Transverse colon (tissue), 4 donors: ENCODE results near the gene PTPRA.

Experiments
- POLR2A ChIP-seq: fragments of 450-650 bp; IDR thresholded peaks from one replicate; pipeline ENCODE4 v1.6.1; 2016; ENCODE audit warnings: antibody characterized with exemption, mild to moderate bottlenecking, moderate library complexity
- POLR2AphosphoS5 ChIP-seq, 3 donors: sonication (generic); formaldehyde crosslinking; IDR thresholded peaks; one replicate each; pipeline ENCODE4 v1.6.1; 2016; ENCODE audit warnings: antibody characterized with exemption in 3 of 3
- TF ChIP-seq, protein P1 (sequence below), 5 experiments: fragments of 200-600 bp in 3 of 5; fragments of 450-650 bp in 2 of 5; sonication (generic) in 3 of 5; IDR thresholded peaks; 1 replicate in 2 of 5; 2 replicates in 3 of 5; pipeline ENCODE4 v1.5.1; 2016 to 2017; ENCODE audit warnings: antibody characterized with exemption in 5 of 5, inconsistent platforms in 3 of 5, mild to moderate bottlenecking in 2 of 5, moderate library complexity in 1 of 5

DNA sequence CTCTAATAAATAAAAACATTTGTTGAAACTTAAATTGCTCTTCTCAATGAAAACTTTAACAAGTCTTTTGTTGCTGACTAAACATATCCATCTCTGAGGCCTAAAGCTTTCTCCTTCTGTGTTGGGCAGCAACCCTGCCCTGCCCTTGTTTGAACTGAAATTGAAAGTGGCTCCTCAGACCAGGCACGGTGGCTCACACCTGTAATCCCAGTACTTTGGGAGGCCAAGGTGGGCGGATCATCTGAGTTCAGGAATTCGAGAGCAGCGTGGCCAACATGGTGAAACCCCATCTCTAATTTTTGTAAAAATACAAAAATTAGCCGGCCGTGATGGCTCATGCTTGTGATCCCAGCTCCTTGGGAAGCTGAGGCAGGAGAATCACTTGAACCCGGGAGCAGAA is 140.9 kb downstream of the PTPRA start:
- TF ChIP-seq POLR2A, result no peak
- TF ChIP-seq, protein P1, sequence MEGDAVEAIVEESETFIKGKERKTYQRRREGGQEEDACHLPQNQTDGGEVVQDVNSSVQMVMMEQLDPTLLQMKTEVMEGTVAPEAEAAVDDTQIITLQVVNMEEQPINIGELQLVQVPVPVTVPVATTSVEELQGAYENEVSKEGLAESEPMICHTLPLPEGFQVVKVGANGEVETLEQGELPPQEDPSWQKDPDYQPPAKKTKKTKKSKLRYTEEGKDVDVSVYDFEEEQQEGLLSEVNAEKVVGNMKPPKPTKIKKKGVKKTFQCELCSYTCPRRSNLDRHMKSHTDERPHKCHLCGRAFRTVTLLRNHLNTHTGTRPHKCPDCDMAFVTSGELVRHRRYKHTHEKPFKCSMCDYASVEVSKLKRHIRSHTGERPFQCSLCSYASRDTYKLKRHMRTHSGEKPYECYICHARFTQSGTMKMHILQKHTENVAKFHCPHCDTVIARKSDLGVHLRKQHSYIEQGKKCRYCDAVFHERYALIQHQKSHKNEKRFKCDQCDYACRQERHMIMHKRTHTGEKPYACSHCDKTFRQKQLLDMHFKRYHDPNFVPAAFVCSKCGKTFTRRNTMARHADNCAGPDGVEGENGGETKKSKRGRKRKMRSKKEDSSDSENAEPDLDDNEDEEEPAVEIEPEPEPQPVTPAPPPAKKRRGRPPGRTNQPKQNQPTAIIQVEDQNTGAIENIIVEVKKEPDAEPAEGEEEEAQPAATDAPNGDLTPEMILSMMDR (IDR thresholded peaks at IDR 0.05), result no peak
- no peak for TF ChIP-seq POLR2AphosphoS5 (IDR thresholded peaks at IDR 0.05)
